BE2C (cell line): ENCODE measurements around the gene RBM39.
"Not testable (repeated sequence)": the region's sequence is repeated elsewhere in the genome, so short reads cannot be mapped to it uniquely, and the experiment has no call there.

Experiments used
- DNase-seq: peaks from one replicate; pipeline ENCODE4 v3.0.0-alpha.2; 2020
- H3K27me3 ChIP-seq: fragments of 250-450 bp; sonication (Bioruptor Pico); 2 replicates; pipeline ENCODE4 v1.5.1; 2020; ENCODE audit warnings: mild to moderate bottlenecking
- H3K36me3 ChIP-seq: fragments of 250-450 bp; sonication (Bioruptor Pico); 2 replicates; pipeline ENCODE4 v1.5.1; 2020; ENCODE audit warnings: mild to moderate bottlenecking
- H3K4me1 ChIP-seq: fragments of 250-450 bp; sonication (Bioruptor Pico); 2 replicates; pipeline ENCODE4 v1.5.1; 2020
- H3K4me3 ChIP-seq: 2 replicates; pipeline ENCODE4 v1.5.1; 2011; ENCODE audit warnings: low read depth, low read length
- H3K9me3 ChIP-seq: fragments of 250-450 bp; sonication (Bioruptor Pico); 2 replicates; pipeline ENCODE4 v1.5.1; 2020
- TF ChIP-seq, protein P1 (sequence below): IDR thresholded peaks from 2 replicates; pipeline ENCODE4 v1.5.1; 2012; ENCODE audit warnings: mild to moderate bottlenecking, low read depth, low read length

Gene RBM39

DNA sequence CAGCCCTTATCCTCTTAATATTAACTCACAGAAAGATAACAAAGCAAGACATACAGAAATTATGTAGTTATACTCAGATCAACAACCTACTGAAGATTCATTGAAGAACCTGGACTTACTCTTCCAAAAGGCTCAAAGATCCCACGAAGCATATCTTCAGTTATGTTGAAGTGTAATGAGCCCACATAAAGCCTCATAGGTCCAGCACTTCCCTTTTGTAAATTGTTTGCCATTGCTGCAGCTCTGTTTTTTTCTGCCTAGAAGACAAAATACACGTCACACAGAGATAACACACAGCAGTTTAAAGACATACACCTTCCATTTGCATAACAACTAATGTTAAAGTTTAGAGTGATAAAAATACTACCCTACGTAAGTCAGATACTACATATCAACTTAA, 20.4 kb downstream of the RBM39 start:
- Histone ChIP-seq H3K27me3 (no peaks in the 10 kb centered on the region), H3K9me3 (no peaks in the 10 kb centered on the region), H3K36me3 (peaks cover 98% of the 10 kb centered on the region), H3K4me3 (no peak overlapping the region), H3K4me1 (no peaks in the 10 kb centered on the region)
- DNase-seq = no peak
- TF ChIP-seq, protein P1, sequence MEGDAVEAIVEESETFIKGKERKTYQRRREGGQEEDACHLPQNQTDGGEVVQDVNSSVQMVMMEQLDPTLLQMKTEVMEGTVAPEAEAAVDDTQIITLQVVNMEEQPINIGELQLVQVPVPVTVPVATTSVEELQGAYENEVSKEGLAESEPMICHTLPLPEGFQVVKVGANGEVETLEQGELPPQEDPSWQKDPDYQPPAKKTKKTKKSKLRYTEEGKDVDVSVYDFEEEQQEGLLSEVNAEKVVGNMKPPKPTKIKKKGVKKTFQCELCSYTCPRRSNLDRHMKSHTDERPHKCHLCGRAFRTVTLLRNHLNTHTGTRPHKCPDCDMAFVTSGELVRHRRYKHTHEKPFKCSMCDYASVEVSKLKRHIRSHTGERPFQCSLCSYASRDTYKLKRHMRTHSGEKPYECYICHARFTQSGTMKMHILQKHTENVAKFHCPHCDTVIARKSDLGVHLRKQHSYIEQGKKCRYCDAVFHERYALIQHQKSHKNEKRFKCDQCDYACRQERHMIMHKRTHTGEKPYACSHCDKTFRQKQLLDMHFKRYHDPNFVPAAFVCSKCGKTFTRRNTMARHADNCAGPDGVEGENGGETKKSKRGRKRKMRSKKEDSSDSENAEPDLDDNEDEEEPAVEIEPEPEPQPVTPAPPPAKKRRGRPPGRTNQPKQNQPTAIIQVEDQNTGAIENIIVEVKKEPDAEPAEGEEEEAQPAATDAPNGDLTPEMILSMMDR = no peak

DNA sequence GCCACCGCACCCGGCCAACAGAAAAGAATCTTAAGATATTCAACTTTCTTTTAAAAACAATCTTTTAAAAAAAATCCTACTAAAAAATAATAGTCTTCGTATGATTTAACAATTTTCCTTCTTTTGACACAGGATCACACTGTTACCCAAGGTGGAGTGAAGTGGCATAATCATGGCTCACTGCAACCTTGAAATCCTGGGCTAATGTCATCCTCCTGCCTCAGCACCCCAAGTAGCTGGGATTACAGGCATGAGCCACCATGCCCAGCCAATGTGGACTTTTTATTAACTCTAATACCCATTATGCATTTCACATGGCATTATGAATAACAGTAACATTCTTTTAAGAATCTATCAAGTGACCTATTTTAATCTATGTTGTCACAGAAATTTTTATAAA, 20.8 kb downstream of the RBM39 start:
- Histone ChIP-seq H3K4me3 (no peak overlapping the region), H3K36me3 (peaks cover 98% of the 10 kb centered on the region), H3K4me1 (no peaks in the 10 kb centered on the region), H3K27me3 (no peaks in the 10 kb centered on the region), H3K9me3 (no peaks in the 10 kb centered on the region)
- TF ChIP-seq, protein P1 = no peak
- no peak for DNase-seq

DNA sequence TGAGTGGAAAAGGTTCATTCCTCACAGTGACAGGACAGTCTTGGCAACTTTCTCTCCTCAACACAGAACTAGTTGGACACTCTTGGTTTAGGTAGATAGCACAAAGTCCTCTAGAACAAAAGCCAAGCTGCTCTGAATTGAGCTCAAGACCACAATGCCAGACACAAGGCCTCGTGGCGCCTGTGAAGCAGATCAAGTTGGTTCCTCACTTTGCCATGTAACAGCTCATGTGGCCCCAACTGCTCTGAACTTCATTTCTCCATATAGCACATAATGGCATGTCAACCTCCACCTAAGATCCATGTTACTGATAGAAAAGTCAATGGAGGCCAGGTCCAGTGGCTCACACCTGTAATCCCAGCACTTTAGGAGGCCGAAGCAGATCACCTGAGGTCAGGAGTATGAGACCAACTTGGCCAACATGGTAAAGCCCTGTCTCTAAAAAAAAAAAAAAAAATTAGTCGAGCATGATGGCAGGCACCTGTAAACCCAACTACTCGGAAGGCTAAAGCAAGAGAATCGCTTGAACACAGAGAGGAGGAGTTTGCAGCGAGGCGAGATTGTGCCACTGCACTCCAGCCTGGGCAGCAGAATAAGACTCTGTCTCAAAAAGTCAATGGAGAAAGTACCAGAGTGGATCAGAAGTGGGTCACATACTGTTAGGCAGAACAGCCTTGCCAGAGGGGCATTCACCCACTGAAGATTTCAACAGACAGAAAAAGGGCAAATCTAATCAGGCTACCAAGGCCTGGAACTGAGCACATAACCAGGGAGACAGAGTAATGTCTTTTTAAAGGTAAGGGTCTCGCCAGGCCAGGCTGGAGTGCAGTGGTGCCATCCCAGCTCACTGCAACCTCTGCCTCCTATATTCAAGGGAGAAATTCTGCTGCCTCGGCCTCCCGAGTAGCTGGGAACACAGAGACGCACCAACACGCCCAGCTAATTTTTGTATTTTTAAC, 21.6 kb downstream of the RBM39 start:
- TF ChIP-seq, protein P1 = no peak
- H3K36me3 ChIP-seq = peaks cover 98% of the 10 kb centered on the region
- no peaks in the 10 kb centered on the region for H3K27me3 ChIP-seq
- DNase-seq = no peak
- no peak overlapping the region for H3K4me3 ChIP-seq
- no peaks in the 10 kb centered on the region for H3K9me3 ChIP-seq
- H3K4me1 ChIP-seq = no peaks in the 10 kb centered on the region

DNA sequence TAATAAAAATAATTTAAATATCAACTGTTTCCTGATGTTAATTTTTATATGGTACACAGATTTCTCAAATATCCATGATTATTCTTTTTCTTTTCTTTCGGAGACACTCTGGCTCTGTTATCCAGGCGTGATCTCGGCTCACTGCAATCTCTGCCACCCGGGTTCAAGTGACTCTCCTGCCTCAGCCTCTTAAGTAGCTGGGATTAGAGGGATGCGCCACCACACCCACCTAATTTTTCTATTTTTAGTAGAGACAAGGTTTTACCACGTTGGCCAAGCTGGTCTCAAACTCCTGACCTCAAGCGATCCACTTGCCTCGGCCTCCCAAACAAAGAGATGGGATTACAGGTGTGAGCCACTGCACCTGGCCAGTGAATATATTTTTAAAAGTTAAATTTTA, 22.3 kb downstream of the RBM39 start:
- Histone ChIP-seq H3K36me3 (peaks cover 98% of the 10 kb centered on the region), H3K4me1 (no peaks in the 10 kb centered on the region), H3K27me3 (no peaks in the 10 kb centered on the region), H3K9me3 (no peaks in the 10 kb centered on the region), H3K4me3 (no peak overlapping the region)
- TF ChIP-seq, protein P1 = no peak
- DNase-seq = no peak

DNA sequence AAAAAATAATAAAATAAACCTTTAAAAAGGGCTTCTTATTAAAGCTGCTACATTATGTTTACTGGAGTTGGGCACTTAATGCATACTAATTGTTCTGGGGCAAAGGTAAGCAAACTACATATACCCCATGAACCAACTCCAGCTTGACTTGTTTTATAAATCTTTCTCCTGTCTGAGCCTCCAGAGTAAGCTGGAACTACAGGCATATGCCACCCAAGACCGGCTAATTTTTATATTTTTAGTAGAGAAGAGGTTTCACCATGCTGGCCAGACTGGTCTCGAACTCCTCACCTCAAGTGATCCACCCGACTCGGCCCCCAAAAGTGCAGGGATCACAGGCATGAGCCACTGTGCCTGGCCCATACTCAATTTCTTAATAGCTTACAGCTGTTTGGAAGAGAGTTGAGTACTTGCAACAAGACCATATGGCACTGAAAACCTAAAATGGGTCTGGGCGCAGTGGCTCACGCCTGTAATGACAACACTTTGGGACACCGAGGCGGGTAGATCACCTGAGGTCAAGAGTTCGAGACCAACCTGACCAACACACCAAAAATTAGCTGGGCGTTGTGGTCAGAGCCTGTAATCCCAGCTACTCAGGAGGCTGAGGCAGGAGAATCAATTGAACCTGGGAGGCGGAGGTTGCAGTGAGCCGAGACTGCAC, 23.0 kb downstream of the RBM39 start:
- TF ChIP-seq, protein P1 = no peak
- Histone ChIP-seq H3K4me3 (no peak overlapping the region), H3K4me1 (no peaks in the 10 kb centered on the region), H3K36me3 (peaks cover 98% of the 10 kb centered on the region), H3K9me3 (no peaks in the 10 kb centered on the region), H3K27me3 (no peaks in the 10 kb centered on the region)
- no peak for DNase-seq

DNA sequence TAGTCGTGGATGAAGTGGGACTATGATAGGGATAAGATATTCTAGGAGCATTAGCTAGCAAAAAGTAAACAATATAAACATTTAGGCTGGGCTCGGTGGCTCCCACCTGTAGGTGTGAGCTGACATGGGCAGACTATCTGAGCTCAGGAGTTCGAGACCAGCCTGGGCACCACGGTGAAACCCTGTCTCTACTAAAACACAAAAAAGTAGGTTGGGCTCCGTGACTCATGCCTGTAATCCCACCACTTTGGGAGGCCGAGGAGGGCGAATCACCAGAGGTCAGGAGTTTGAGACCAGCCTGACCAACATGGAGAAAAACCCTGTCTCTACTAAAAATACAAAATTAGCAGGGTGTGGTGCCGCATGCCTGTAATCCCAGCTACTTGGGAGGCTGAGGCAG, 23.7 kb downstream of the RBM39 start:
- H3K36me3 ChIP-seq = peaks cover 98% of the 10 kb centered on the region
- not testable (repeated sequence) for DNase-seq, H3K4me3 ChIP-seq, H3K4me1 ChIP-seq, H3K9me3 ChIP-seq, H3K27me3 ChIP-seq
